A673 (cell line): ENCODE results near the gene FAM81A.

Experiments used
- EZH2 ChIP-seq: fragments of 200-600 bp; sonication (generic); IDR thresholded peaks from 2 replicates; pipeline ENCODE4 v1.6.1; 2017; ENCODE audit warnings: borderline replicate concordance, low read depth, mild to moderate bottlenecking, mixed read lengths, antibody characterized with exemption, low read length; ENCODE audit not compliant: poor library complexity, severe bottlenecking
- TF ChIP-seq, protein P1 (sequence below): fragments of 300-800, 200-600 bp; sonication (generic); conservative IDR thresholded peaks from 2 replicates; pipeline ENCODE4 v1.5.1; 2017; ENCODE audit warnings: low read depth, mild to moderate bottlenecking, antibody characterized with exemption, low read length, moderate library complexity, mixed read lengths

DNA sequence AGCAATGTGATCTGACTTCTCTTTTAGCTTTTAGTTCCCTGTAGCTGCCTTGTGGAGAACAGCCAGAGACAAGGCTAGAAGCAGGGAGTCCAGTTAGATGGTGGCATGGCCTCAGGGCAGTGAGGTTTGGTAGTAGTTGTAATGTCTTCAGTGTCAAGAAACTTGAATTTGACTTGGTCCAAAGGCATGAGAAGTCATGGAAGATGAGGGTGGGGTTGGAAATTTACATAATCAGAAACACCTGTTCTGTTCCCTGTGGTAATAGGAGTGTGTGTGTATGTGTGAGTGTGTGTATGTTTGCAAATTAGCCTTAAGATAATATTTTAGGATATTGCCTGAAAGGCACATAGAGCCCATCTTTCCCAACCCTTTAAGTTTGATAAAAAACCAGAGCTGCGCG is 118.4 kb downstream of the FAM81A start:
- TF ChIP-seq, protein P1, sequence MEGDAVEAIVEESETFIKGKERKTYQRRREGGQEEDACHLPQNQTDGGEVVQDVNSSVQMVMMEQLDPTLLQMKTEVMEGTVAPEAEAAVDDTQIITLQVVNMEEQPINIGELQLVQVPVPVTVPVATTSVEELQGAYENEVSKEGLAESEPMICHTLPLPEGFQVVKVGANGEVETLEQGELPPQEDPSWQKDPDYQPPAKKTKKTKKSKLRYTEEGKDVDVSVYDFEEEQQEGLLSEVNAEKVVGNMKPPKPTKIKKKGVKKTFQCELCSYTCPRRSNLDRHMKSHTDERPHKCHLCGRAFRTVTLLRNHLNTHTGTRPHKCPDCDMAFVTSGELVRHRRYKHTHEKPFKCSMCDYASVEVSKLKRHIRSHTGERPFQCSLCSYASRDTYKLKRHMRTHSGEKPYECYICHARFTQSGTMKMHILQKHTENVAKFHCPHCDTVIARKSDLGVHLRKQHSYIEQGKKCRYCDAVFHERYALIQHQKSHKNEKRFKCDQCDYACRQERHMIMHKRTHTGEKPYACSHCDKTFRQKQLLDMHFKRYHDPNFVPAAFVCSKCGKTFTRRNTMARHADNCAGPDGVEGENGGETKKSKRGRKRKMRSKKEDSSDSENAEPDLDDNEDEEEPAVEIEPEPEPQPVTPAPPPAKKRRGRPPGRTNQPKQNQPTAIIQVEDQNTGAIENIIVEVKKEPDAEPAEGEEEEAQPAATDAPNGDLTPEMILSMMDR = no peak
- no peak for TF ChIP-seq EZH2
